Fibroblast of lung (primary cell): ENCODE data around the gene UBE2K. TPM values are rescaled to one million over a fixed set of nuclear protein-coding genes. Genes with fewer than 3 reads are reported as not detected.

Experiments
- DNase-seq, 2 donors: peaks; one replicate each; pipeline versions ENCODE4 v3.0.0 to v3.0.0-alpha.2; 2010; ENCODE audit warnings: low read depth in 2 of 2
- H2AFZ ChIP-seq: 2 replicates; pipeline ENCODE4 v1.5.1; 2012; ENCODE audit warnings: low read length, control low read depth, inconsistent platforms
- H3K27ac ChIP-seq: 2 replicates; pipeline ENCODE4 v1.5.1; 2011; ENCODE audit warnings: low read length, control low read depth; ENCODE audit not compliant: insufficient read depth
- H3K27me3 ChIP-seq: 2 replicates; pipeline ENCODE4 v1.5.1; 2011; ENCODE audit warnings: mild to moderate bottlenecking, low read length; ENCODE audit not compliant: control insufficient read depth, insufficient read depth
- H3K36me3 ChIP-seq: 2 replicates; pipeline ENCODE4 v1.5.1; 2011; ENCODE audit warnings: low read length; ENCODE audit not compliant: control insufficient read depth, insufficient read depth
- H3K4me1 ChIP-seq: 2 replicates; pipeline ENCODE4 v1.5.1; 2011; ENCODE audit warnings: low read length; ENCODE audit not compliant: control insufficient read depth, insufficient read depth; ENCODE audit errors: extremely low read depth
- H3K4me2 ChIP-seq: 2 replicates; pipeline ENCODE4 v1.5.1; 2011; ENCODE audit warnings: low read length, control low read depth; ENCODE audit not compliant: insufficient read depth; ENCODE audit errors: extremely low read depth
- H3K4me3 ChIP-seq, 4 experiments: fragments of 200-600 bp in 1 of 4; sonication (generic) in 1 of 4; replicated peaks in 1 of 4; 2 replicates each; pipeline ENCODE4 v1.5.1; 2011 to 2016; ENCODE audit warnings: low read length in 4 of 4, low read depth in 3 of 4, mild to moderate bottlenecking in 3 of 4, control low read depth in 2 of 4, inconsistent platforms in 1 of 4, mixed read lengths in 1 of 4; ENCODE audit not compliant: insufficient read depth in 1 of 4; ENCODE audit errors: control extremely low read depth in 1 of 4
- H3K79me2 ChIP-seq: 2 replicates; pipeline ENCODE4 v1.5.1; 2012; ENCODE audit warnings: mild to moderate bottlenecking, low read length, inconsistent platforms; ENCODE audit not compliant: control insufficient read depth, insufficient read depth
- H3K9ac ChIP-seq: 2 replicates; pipeline ENCODE4 v1.5.1; 2011; ENCODE audit warnings: mild to moderate bottlenecking, low read length, control low read depth; ENCODE audit not compliant: insufficient read depth
- H3K9me3 ChIP-seq: 2 replicates; pipeline ENCODE4 v1.5.1; 2012; ENCODE audit warnings: low read depth, low read length; ENCODE audit not compliant: control insufficient read depth, insufficient read depth
- H4K20me1 ChIP-seq: 2 replicates; pipeline ENCODE4 v1.5.1; 2011; ENCODE audit warnings: low read length; ENCODE audit not compliant: control insufficient read depth, insufficient read depth; ENCODE audit errors: extremely low read depth
- EZH2 ChIP-seq: IDR thresholded peaks from 2 replicates; pipeline ENCODE4 v1.5.1; 2012; ENCODE audit warnings: low read length, control low read depth, mild to moderate bottlenecking; ENCODE audit errors: missing control alignments
- polyA plus RNA-seq, 2 donors: library from polyadenylated mRNA; depleted of rRNA in 1 of 2; stranded (reverse) in 1 of 2; unstranded in 1 of 2; fragments of >200 nt; gene quantifications; 2 replicates each; pipeline ENCODE4 v1.2.1, GENCODE V29; 2011 to 2012; ENCODE audit warnings: missing spikeins in 1 of 2
- total RNA-seq: library from RNA; depleted of rRNA; stranded (reverse); fragments of >200 nt; gene quantifications from 2 replicates; pipeline ENCODE4 v1.2.1, GENCODE V29; 2014
- TF ChIP-seq, protein P1 (sequence below), 2 donors: IDR thresholded peaks in 1 of 2; conservative IDR thresholded peaks in 1 of 2; 1 replicate in 1 of 2; 2 replicates in 1 of 2; pipeline ENCODE4 v1.5.1; 2011 to 2012; ENCODE audit warnings: low read length in 2 of 2, control low read depth in 1 of 2, inconsistent platforms in 1 of 2, low read depth in 1 of 2, mild to moderate bottlenecking in 1 of 2

The UBE2K gene
- total and polyA plus RNA-seq, 2 donors (not counting 1 experiment from before 2014, with no cell fraction given), result 15.0 to 122 TPM

DNA sequence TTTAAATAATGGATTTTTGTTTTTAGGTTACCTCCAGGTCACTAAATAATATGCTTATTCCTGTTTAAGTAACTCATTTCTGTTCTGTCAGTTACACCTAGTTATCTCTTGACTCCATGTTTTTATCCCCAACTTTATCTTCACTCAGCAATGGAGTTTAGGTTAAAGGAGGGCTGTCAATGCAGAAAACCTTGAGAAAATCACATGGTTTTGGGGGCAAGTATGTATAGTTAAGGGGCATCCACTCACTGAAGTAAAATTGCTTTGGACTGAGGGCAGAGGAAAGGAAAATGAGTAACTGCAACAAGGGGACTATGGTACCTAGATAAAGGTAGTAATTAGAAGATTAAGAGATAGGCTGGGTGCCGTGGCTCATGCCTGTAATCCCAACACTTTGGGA is 87.1 kb downstream of the UBE2K start:
- Histone ChIP-seq H2AFZ (no peak overlapping the region), H3K9me3 (no peaks in the 10 kb centered on the region), H3K4me2 (no peak overlapping the region), H3K36me3 (no peaks in the 10 kb centered on the region), H3K27me3 (no peaks in the 10 kb centered on the region), H3K79me2 (no peaks in the 10 kb centered on the region), H3K9ac (no peak overlapping the region), H3K27ac (no peak overlapping the region), H4K20me1 (no peaks in the 10 kb centered on the region), H3K4me1 (no peaks in the 10 kb centered on the region), H3K4me3 (no peak overlapping the region)
- TF ChIP-seq, protein P1, sequence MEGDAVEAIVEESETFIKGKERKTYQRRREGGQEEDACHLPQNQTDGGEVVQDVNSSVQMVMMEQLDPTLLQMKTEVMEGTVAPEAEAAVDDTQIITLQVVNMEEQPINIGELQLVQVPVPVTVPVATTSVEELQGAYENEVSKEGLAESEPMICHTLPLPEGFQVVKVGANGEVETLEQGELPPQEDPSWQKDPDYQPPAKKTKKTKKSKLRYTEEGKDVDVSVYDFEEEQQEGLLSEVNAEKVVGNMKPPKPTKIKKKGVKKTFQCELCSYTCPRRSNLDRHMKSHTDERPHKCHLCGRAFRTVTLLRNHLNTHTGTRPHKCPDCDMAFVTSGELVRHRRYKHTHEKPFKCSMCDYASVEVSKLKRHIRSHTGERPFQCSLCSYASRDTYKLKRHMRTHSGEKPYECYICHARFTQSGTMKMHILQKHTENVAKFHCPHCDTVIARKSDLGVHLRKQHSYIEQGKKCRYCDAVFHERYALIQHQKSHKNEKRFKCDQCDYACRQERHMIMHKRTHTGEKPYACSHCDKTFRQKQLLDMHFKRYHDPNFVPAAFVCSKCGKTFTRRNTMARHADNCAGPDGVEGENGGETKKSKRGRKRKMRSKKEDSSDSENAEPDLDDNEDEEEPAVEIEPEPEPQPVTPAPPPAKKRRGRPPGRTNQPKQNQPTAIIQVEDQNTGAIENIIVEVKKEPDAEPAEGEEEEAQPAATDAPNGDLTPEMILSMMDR (conservative IDR thresholded peaks at IDR 0.05 in 1 of 2, IDR thresholded peaks at IDR 0.05 in 1 of 2; ENCODE audit: low read depth in 1 of 2, low read length in 2 of 2), result no peak
- TF ChIP-seq EZH2, result no peak
- DNase-seq, result no peak

DNA sequence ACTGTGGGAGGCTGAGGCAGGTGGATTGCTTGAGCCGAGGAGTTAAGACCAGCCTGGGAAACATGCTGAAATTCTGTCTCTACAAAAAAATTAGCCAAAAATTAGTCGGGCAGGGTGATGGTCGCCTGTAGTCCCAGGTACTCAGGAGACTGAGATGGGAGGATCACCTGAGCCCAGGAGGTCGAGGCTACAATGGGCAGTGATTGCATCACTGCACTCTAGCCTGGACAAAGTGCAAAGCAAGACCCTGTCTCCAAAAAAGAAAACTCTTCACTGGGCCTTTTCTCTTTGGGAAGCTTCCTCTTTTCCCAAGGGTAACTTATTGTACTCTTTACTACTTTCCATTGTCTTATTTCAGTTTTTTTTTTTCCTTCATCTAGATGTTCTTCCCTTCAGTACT is 88.9 kb downstream of the UBE2K start:
- Histone ChIP-seq H3K9me3 (no peaks in the 10 kb centered on the region), H3K27me3 (no peaks in the 10 kb centered on the region), H3K4me3 (no peak overlapping the region), H4K20me1 (no peaks in the 10 kb centered on the region), H3K27ac (no peak overlapping the region), H3K4me2 (no peak overlapping the region), H3K79me2 (no peaks in the 10 kb centered on the region), H3K36me3 (no peaks in the 10 kb centered on the region), H3K9ac (no peak overlapping the region), H2AFZ (no peak overlapping the region), H3K4me1 (no peaks in the 10 kb centered on the region)
- DNase-seq, result no peak
- TF ChIP-seq, protein P1 (conservative IDR thresholded peaks at IDR 0.05 in 1 of 2, IDR thresholded peaks at IDR 0.05 in 1 of 2; ENCODE audit: low read depth in 1 of 2, low read length in 2 of 2), result no peak
- no peak for TF ChIP-seq EZH2

DNA sequence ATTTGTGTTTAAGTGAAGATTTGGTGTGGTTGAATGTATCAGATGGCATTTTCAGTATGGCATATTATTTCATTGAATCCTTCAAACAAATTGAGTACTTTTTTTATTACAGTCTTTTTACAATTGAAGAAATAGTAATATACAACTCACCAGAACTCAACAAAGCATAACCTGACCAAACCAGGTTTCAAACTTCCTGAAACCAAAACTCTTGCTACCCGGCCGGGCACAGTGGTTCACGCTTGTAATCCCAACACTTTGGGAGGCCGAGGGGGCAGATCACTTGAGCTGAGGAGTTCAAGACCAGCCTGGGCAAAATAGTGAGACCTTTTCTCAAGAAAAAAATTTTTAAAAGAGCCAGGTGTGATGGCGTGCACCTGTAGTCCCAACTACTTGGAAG is 94.2 kb downstream of the UBE2K start:
- no peak overlapping the region for H3K27ac ChIP-seq
- no peak overlapping the region for H3K4me2 ChIP-seq
- H2AFZ ChIP-seq, result no peak overlapping the region
- H3K36me3 ChIP-seq, result no peaks in the 10 kb centered on the region
- no peak for TF ChIP-seq EZH2
- TF ChIP-seq, protein P1 (conservative IDR thresholded peaks at IDR 0.05 in 1 of 2, IDR thresholded peaks at IDR 0.05 in 1 of 2; ENCODE audit: low read depth in 1 of 2, low read length in 2 of 2), result no peak
- no peak overlapping the region for H3K9ac ChIP-seq
- no peaks in the 10 kb centered on the region for H3K4me1 ChIP-seq
- H3K79me2 ChIP-seq, result no peaks in the 10 kb centered on the region
- no peaks in the 10 kb centered on the region for H3K27me3 ChIP-seq
- H4K20me1 ChIP-seq, result no peaks in the 10 kb centered on the region
- H3K4me3 ChIP-seq, result no peak overlapping the region
- H3K9me3 ChIP-seq, result no peaks in the 10 kb centered on the region
- no peak for DNase-seq
